H9 (cell line): ENCODE results near the gene LSM8. TPM values are rescaled to one million over a fixed set of nuclear protein-coding genes. Genes with fewer than 3 reads are reported as not detected.

Source experiments
- DNase-seq: peaks from one replicate; pipeline ENCODE4 v3.0.0-alpha.2; 2017
- H2AFZ ChIP-seq: one replicate; pipeline ENCODE4 v1.6.1; 2013; ENCODE audit warnings: mild to moderate bottlenecking, low read length, control low read depth, moderate library complexity
- H2AK5ac ChIP-seq: 2 replicates; pipeline ENCODE4 v1.6.1; 2013; ENCODE audit warnings: low read length, control low read depth, mixed read lengths; ENCODE audit not compliant: insufficient read length
- H2BK120ac ChIP-seq: one replicate; pipeline ENCODE4 v1.6.1; 2013; ENCODE audit warnings: low read depth, mild to moderate bottlenecking, low read length, control low read depth, inconsistent platforms; ENCODE audit not compliant: poor library complexity, severe bottlenecking
- H2BK12ac ChIP-seq: 2 replicates; pipeline ENCODE4 v1.6.1; 2013; ENCODE audit warnings: low read length, control low read depth, mixed read lengths, low read depth; ENCODE audit not compliant: insufficient read length
- H2BK15ac ChIP-seq: 2 replicates; pipeline ENCODE4 v1.6.1; 2013; ENCODE audit warnings: low read depth, low read length, control low read depth
- H2BK20ac ChIP-seq: one replicate; pipeline ENCODE4 v1.6.1; 2013; ENCODE audit warnings: low read depth, mild to moderate bottlenecking, low read length, control low read depth, inconsistent platforms; ENCODE audit not compliant: poor library complexity, severe bottlenecking
- H2BK5ac ChIP-seq: 2 replicates; pipeline ENCODE4 v1.6.1; 2013; ENCODE audit warnings: low read length, control low read depth, mixed read lengths; ENCODE audit not compliant: insufficient read length
- H3K14ac ChIP-seq: 2 replicates; pipeline ENCODE4 v1.6.1; 2013; ENCODE audit warnings: low read length, control low read depth; ENCODE audit not compliant: insufficient read depth
- H3K18ac ChIP-seq: 2 replicates; pipeline ENCODE4 v1.6.1; 2013; ENCODE audit warnings: low read depth, mild to moderate bottlenecking, mixed read lengths, low read length, control low read depth; ENCODE audit not compliant: insufficient read length
- H3K23ac ChIP-seq: 2 replicates; pipeline ENCODE4 v1.6.1; 2013; ENCODE audit warnings: low read length, control low read depth, mixed read lengths, low read depth; ENCODE audit not compliant: insufficient read length
- H3K23me2 ChIP-seq: 2 replicates; pipeline ENCODE4 v1.6.1; 2013; ENCODE audit warnings: low read depth, mild to moderate bottlenecking, mixed read lengths, low read length, control low read depth; ENCODE audit not compliant: insufficient read length, poor library complexity, severe bottlenecking
- H3K27ac ChIP-seq: 2 replicates; pipeline ENCODE4 v1.5.1; 2013; ENCODE audit warnings: low read length, control low read depth, mixed read lengths, low read depth; ENCODE audit not compliant: insufficient read length
- H3K27me3 ChIP-seq: 2 replicates; pipeline ENCODE4 v1.6.1; 2013; ENCODE audit warnings: low read length, control low read depth, inconsistent platforms; ENCODE audit not compliant: insufficient read depth
- H3K4ac ChIP-seq: 2 replicates; pipeline ENCODE4 v1.6.1; 2013; ENCODE audit warnings: low read depth, mild to moderate bottlenecking, control low read depth, inconsistent platforms, low read length, moderate library complexity
- H3K4me1 ChIP-seq: 2 replicates; pipeline ENCODE4 v1.6.1; 2013; ENCODE audit warnings: low read length, control low read depth, inconsistent platforms; ENCODE audit not compliant: insufficient read depth
- H3K4me2 ChIP-seq: 2 replicates; pipeline ENCODE4 v1.6.1; 2013; ENCODE audit warnings: low read length, control low read depth, mixed read lengths; ENCODE audit not compliant: insufficient read length, insufficient read depth
- H3K56ac ChIP-seq: 2 replicates; pipeline ENCODE4 v1.6.1; 2013; ENCODE audit warnings: low read depth, mild to moderate bottlenecking, mixed read lengths, low read length, control low read depth; ENCODE audit not compliant: insufficient read length
- H3K79me1 ChIP-seq: 2 replicates; pipeline ENCODE4 v1.6.1; 2013; ENCODE audit warnings: low read depth, mild to moderate bottlenecking, moderate library complexity, low read length, control low read depth, inconsistent platforms; ENCODE audit not compliant: insufficient read depth, poor library complexity, severe bottlenecking
- H3K79me2 ChIP-seq: 2 replicates; pipeline ENCODE4 v1.6.1; 2013; ENCODE audit warnings: low read length, control low read depth, inconsistent platforms; ENCODE audit not compliant: insufficient read depth
- H3K9ac ChIP-seq: 2 replicates; pipeline ENCODE4 v1.6.1; 2013; ENCODE audit warnings: low read length, control low read depth, mixed read lengths; ENCODE audit not compliant: insufficient read length; ENCODE audit errors: extremely low read depth
- H3K9me3 ChIP-seq: one replicate; pipeline ENCODE4 v1.6.1; 2013; ENCODE audit warnings: low read depth, low read length, inconsistent platforms; ENCODE audit not compliant: control insufficient read depth
- H3T11ph ChIP-seq: one replicate; pipeline ENCODE4 v1.6.1; 2013; ENCODE audit warnings: mild to moderate bottlenecking, low read length, control low read depth, inconsistent platforms
- H4K20me1 ChIP-seq: one replicate; pipeline ENCODE4 v1.6.1; 2013; ENCODE audit not compliant: control insufficient read depth, insufficient read length, insufficient read depth
- H4K5ac ChIP-seq: 2 replicates; pipeline ENCODE4 v1.6.1; 2013; ENCODE audit warnings: low read depth, mild to moderate bottlenecking, mixed read lengths, low read length, control low read depth; ENCODE audit not compliant: insufficient read length
- H4K8ac ChIP-seq: replicated peaks from 2 replicates; pipeline ENCODE4 v1.6.1; 2013; ENCODE audit warnings: low read length, control low read depth, mixed read lengths, low read depth; ENCODE audit not compliant: insufficient read length
- H4K91ac ChIP-seq: 2 replicates; pipeline ENCODE4 v1.6.1; 2013; ENCODE audit warnings: low read depth, mild to moderate bottlenecking, moderate library complexity, mixed read lengths, low read length, control low read depth; ENCODE audit not compliant: insufficient read length
- H3K27ac Mint-ChIP-seq, 3 experiments: 2 replicates in 2 of 3; 3 replicates in 1 of 3; pipeline ENCODE4 v1.8.0; 2020 to 2021; ENCODE audit warnings: mixed read lengths in 3 of 3, mild to moderate bottlenecking in 1 of 3, moderate library complexity in 1 of 3
- H3K27me3 Mint-ChIP-seq: 2 replicates; pipeline ENCODE4 v1.8.0; 2021; ENCODE audit warnings: low read depth, mild to moderate bottlenecking, moderate library complexity, mixed read lengths
- H3K36me3 Mint-ChIP-seq, 3 experiments: 2 replicates in 2 of 3; 3 replicates in 1 of 3; pipeline ENCODE4 v1.8.0; 2020 to 2021; ENCODE audit warnings: low read depth in 3 of 3, mixed read lengths in 3 of 3; ENCODE audit not compliant: insufficient read depth in 1 of 3
- H3K4me1 Mint-ChIP-seq, 2 experiments: 2 replicates each; pipeline ENCODE4 v1.8.0; 2020; ENCODE audit warnings: mixed read lengths in 2 of 2
- H3K4me3 Mint-ChIP-seq, 2 experiments: 2 replicates in 1 of 2; 3 replicates in 1 of 2; pipeline ENCODE4 v1.8.0; 2020 to 2021; ENCODE audit warnings: mild to moderate bottlenecking in 2 of 2, mixed read lengths in 2 of 2, moderate library complexity in 1 of 2
- H3K9me3 Mint-ChIP-seq, 2 experiments: 2 replicates in 1 of 2; 3 replicates in 1 of 2; pipeline ENCODE4 v1.8.0; 2020; ENCODE audit warnings: mild to moderate bottlenecking in 2 of 2, mixed read lengths in 2 of 2, moderate library complexity in 1 of 2
- WGBS: extraction: QIAGEN DNeasy Blood & Tissue Kit; methylation state at CpG from one replicate; pipeline ENCODE4 v1.1.7; 2013; ENCODE audit warnings: missing lambda C conversion rate, low lambda C conversion rate, mixed read lengths; ENCODE audit not compliant: insufficient read length; ENCODE audit errors: extremely low coverage; 5-methylcytosine and 5-hydroxymethylcytosine counted together
- total RNA-seq: library from RNA; stranded (reverse); gene quantifications from 2 replicates; pipeline ENCODE4 v1.2.1, GENCODE V29; 2021
- TF ChIP-seq, protein P1 (sequence below): fragments of 200-600 bp; sonication (generic); conservative IDR thresholded peaks from 3 replicates; pipeline ENCODE4 v1.8.0; 2021; ENCODE audit warnings: antibody characterized with exemption, mild to moderate bottlenecking

LSM8 gene
- total RNA-seq, 1 experiment from 2014 or later = 51.8 TPM

DNA sequence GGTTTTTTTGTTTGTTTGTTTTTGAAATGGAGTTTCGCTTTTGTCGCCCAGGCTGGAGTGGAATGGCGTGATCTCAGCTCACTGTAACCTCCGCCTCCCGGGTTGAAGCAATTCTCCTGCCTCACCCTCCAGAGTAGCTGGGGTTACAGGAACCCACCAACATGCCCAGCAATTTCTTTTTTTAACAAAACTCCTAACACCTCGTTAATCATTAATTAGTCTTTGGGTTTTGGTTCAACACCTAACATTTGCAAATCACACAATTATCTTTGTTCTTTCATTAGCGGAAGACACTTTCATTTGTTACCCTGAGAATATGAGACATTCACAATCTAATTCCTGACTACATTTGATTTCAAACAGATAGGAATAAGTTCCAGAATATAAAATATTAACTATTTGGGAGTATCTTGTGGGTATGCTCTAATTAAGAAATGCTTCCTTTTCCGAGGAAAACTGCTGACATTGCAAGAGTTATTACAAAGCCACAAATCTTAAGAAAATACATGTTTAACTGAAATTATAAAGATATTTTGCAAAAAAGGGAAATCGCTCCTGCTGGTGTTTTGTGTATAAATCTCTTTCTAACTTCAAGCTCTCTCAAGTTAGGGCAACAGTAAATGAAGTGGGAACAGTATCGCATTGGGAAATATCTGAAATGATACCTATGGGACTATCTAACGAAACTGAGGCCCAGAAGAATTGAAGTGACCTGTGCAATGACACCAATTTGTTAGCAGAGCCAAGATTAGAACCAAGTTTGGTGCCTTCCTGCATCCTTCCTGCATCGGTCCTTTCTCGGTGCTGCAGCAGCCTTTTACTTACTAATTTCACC, 1.2 kb upstream of the LSM8 start:
- Histone ChIP-seq H2BK12ac (no peak overlapping the region), H3K23ac (no peak overlapping the region), H2BK20ac (no peak overlapping the region), H3K9ac (peak overlapping the region; percentile 99), H3K14ac (peak overlapping the region; percentile 93; the same call in 1 of the 2 replicates), H3K18ac (peak overlapping the region; percentile 91), H3K79me1 (no peaks in the 10 kb centered on the region), H3K79me2 (peaks cover 13% of the 10 kb centered on the region; the same call in 1 of the 2 replicates), H3K4ac (no peak overlapping the region; the same call in 1 of the 2 replicates), H3K27me3 (no peaks in the 10 kb centered on the region), H3K4me2 (peak overlapping the region; percentile 88), H3T11ph (no peak overlapping the region), H4K20me1 (no peaks in the 10 kb centered on the region), H2BK5ac (no peak overlapping the region), H3K4me1 (no peaks in the 10 kb centered on the region), H3K27ac (peak overlapping the region; percentile 79), H3K23me2 (peaks cover 6% of the 10 kb centered on the region), H2BK120ac (no peak overlapping the region), H2AK5ac (no peak overlapping the region), H4K5ac (peak overlapping the region; percentile 92), H2AFZ (no peak overlapping the region), H4K91ac (no peak overlapping the region), H3K9me3 (no peaks in the 10 kb centered on the region), H3K56ac (peak overlapping the region; percentile 88), H2BK15ac (no peak overlapping the region), H4K8ac (no peak overlapping the region)
- peaks cover 13 to 22% of the 10 kb centered on the region in 2 experiments for H3K4me1 Mint-ChIP-seq
- WGBS = 100% methylated on average over 1 of the region's 13 CpGs
- H3K36me3 Mint-ChIP-seq = peaks cover 9 to 26% (median 24%) of the 10 kb centered on the region in 3 experiments
- peak overlapping the region; percentile 96 to 100 (median 98); a peak in 5 of 7 replicates for H3K27ac Mint-ChIP-seq
- no peak for DNase-seq
- H3K4me3 Mint-ChIP-seq = peak overlapping the region; percentile 93 to 94
- H3K9me3 Mint-ChIP-seq = no peaks in the 10 kb centered on the region; a peak in 2 of 5 replicates
- peaks cover 4% of the 10 kb centered on the region; the same call in 1 of the 2 replicates for H3K27me3 Mint-ChIP-seq
- TF ChIP-seq, protein P1, sequence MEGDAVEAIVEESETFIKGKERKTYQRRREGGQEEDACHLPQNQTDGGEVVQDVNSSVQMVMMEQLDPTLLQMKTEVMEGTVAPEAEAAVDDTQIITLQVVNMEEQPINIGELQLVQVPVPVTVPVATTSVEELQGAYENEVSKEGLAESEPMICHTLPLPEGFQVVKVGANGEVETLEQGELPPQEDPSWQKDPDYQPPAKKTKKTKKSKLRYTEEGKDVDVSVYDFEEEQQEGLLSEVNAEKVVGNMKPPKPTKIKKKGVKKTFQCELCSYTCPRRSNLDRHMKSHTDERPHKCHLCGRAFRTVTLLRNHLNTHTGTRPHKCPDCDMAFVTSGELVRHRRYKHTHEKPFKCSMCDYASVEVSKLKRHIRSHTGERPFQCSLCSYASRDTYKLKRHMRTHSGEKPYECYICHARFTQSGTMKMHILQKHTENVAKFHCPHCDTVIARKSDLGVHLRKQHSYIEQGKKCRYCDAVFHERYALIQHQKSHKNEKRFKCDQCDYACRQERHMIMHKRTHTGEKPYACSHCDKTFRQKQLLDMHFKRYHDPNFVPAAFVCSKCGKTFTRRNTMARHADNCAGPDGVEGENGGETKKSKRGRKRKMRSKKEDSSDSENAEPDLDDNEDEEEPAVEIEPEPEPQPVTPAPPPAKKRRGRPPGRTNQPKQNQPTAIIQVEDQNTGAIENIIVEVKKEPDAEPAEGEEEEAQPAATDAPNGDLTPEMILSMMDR = no peak
